Left colon (tissue), 2 donors: ENCODE measurements around the gene OBP2B. TPM values are rescaled to one million over a fixed set of nuclear protein-coding genes. Genes with fewer than 3 reads are reported as not detected.

Experiments used
- ATAC-seq: fragments of 200-7000 bp; cut with Tn5 transposase; one replicate; pipeline ENCODE4 v1.9.1; 2020; ENCODE audit warnings: mild to moderate bottlenecking, moderate library complexity
- DNase-seq, 2 donors: peaks; one replicate each; pipeline ENCODE4 v3.0.0-alpha.2; 2020
- intact Hi-C, 2 donors: fragments of 100-400 bp; cut with DNase I in 1 of 2; cut with micrococcal nuclease in 1 of 2; formaldehyde crosslinking; loops; one replicate each; pipeline versions ENCODE4 v1.11.2 to v1.14.0; 2022; cut with DNase I, micrococcal nuclease
- total RNA-seq, 2 donors: library from RNA; stranded (reverse); fragmentation: NEBNext Ultra II Directional; extraction: Animal tissue kit (Norgen Biotek cat#: 25700); gene quantifications; one replicate each; pipeline ENCODE4 v1.2.1, GENCODE V29; 2021
- donor health status: DM: no; HTN: no; CAD: no.
- donor health status: DM: yes; HTN: yes; CAD: no.

Gene OBP2B
- total RNA-seq, 2 donors from 2014 or later, result not detected

DNA sequence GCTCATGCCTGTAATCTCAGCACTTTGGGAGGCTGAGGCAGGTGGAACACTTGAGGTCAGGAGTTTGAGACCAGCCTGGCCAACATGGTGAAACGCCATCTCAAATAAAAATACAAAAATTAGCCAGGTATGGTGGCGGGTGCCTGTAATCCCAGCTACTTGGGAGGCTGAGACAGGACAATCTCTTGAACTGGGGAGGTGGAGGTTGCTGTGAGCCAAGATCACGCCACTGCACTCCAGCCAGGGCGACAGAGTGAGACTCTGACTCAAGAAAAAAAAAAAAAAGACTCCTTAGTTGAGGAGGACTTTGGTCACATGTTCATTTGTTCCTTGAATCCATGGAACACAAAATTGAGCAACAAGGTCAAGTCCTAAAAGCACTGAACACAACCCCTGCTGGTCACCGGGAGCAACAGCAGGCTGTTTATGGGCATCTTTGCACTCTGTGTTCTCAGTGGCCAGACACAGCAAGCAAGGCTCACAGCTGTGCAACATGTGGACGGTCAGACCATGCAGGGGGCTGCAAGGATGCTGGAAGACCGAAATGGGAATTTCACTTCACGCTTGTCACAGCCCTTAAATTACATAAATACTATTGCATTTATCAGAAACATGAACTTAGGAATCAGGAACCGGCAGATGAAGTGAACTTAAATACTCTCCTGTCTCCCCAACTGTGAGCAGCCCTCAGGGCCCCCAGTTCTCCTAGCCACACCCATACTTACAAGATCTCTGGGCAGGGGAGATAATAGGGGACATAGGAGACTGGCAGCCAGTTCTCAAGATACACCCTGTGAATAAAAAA lies 48.1 kb downstream of the OBP2B start:
- DNase-seq (peak; percentile 53 to 70), ATAC-seq (peak; percentile 85)
- intact Hi-C loops, result no loop called here

DNA sequence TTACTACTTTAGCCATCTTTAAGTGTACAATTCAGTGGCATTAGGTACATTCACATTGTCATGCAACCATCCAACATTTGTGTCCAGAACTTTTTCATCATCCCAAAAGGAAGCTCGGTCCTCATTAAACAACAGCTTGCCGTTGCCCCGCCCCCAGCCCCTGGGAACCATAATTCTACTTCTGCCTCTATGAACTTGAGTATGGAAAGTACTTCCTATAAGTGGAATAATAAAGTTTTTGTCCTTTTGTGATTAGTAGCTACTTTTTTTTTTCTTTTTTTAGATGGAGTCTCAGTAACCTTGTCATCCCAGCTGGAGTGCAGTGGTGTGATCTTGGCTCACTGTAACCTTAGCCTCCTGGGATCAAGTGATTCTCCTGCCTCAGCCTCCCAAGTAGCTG lies 50.4 kb downstream of the OBP2B start:
- no peak for DNase-seq
- intact Hi-C loops, result no loop called here
- no peak for ATAC-seq

Other genes starting within 250 kb of the OBP2B start
- gene GFI1B, start 230.6 kb downstream of the OBP2B start, total RNA-seq, result 1 to 10 TPM in 1 of 2 donors, under 1 TPM in 1; 0.89 to 1.3 TPM
- 10 to 100 TPM; 39.0 to 44.4 TPM for gene GTF3C5, start 178.3 kb downstream of the OBP2B start, total RNA-seq
- gene CEL, start 147.3 kb downstream of the OBP2B start, total RNA-seq, result 1 to 10 TPM in 1 of 2 donors, under 1 TPM in 1; 0.64 to 2.4 TPM
- 10 to 100 TPM; 29.1 to 49.1 TPM for gene RALGDS, start 88.0 kb downstream of the OBP2B start, total RNA-seq
- 1 to 10 TPM; 4.9 to 5.5 TPM for gene GBGT1, start 45.3 kb downstream of the OBP2B start, total RNA-seq
- 10 to 100 TPM; 77.6 to 95.1 TPM for gene ABO, start 66.0 kb upstream of the OBP2B start, total RNA-seq
- 10 to 100 TPM; 24.1 to 27.8 TPM for gene SURF6, start 126.9 kb upstream of the OBP2B start, total RNA-seq
- gene MED22, start 138.9 kb upstream of the OBP2B start, total RNA-seq, result 10 to 100 TPM; 18.8 to 20.3 TPM
- gene RPL7A, start 139.0 kb upstream of the OBP2B start, total RNA-seq, result 1,000 to 10,000 TPM; 1,331 to 1,405 TPM
- gene SURF1, start 147.2 kb upstream of the OBP2B start, total RNA-seq, result 10 to 100 TPM; 42.0 to 48.2 TPM
- 10 to 100 TPM in 1 of 2 donors, 1 to 10 TPM in 1; 9.5 to 10.9 TPM for gene SURF2, start 147.3 kb upstream of the OBP2B start, total RNA-seq
- 100 to 1,000 TPM; 150 to 169 TPM for gene SURF4, start 166.8 kb upstream of the OBP2B start, total RNA-seq
- gene STKLD1, start 167.1 kb upstream of the OBP2B start, total RNA-seq, result under 1 TPM; 0.36 to 0.95 TPM
- gene REXO4, start 208.8 kb upstream of the OBP2B start, total RNA-seq, result 10 to 100 TPM; 18.4 to 22.5 TPM
- gene ADAMTS13, start 213.1 kb upstream of the OBP2B start, total RNA-seq, result 1 to 10 TPM; 3.0 to 4.4 TPM